HG02798 (cell line): Measurements from ENCODE around the gene REPIN1.

Experiments used
- ATAC-seq: cut with Tn5 transposase; IDR thresholded peaks from one replicate; pipeline ENCODE4 v1.9.1; 2021; ENCODE audit warnings: mild to moderate bottlenecking; ENCODE audit not compliant: unreplicated experiment, poor library complexity

Gene REPIN1

GRCh38 chr7:150403376-150404171 is 35.0 kb downstream of the REPIN1 start:
- no peak for ATAC-seq

GRCh38 chr7:150404172-150404804 is 35.7 kb downstream of the REPIN1 start:
- no peak for ATAC-seq

GRCh38 chr7:150404805-150405583 is 36.4 kb downstream of the REPIN1 start:
- ATAC-seq, result peak; percentile 59

GRCh38 chr7:150405584-150406311 is 37.1 kb downstream of the REPIN1 start:
- no peak for ATAC-seq

- ATAC-seq, result no peak
These were observed 37.6 kb downstream of the REPIN1 start for GRCh38 chr7:150406312-150406566.

- peak; percentile 47 for ATAC-seq
These were observed 38.2 kb downstream of the REPIN1 start for GRCh38 chr7:150406567-150407421.

- ATAC-seq, result no peak
These were observed 39.2 kb downstream of the REPIN1 start for GRCh38 chr7:150407588-150408392.

- peak; percentile 23 for ATAC-seq
These were observed 40.0 kb downstream of the REPIN1 start for GRCh38 chr7:150408393-150409299.

GRCh38 chr7:150409300-150410030 is 40.8 kb downstream of the REPIN1 start:
- ATAC-seq, result no peak

- ATAC-seq, result no peak
These were observed 41.5 kb downstream of the REPIN1 start for GRCh38 chr7:150410131-150410530.

- no peak for ATAC-seq
These were observed 42.2 kb downstream of the REPIN1 start for GRCh38 chr7:150410680-150411346.

GRCh38 chr7:150411606-150412005 is 43.0 kb downstream of the REPIN1 start:
- ATAC-seq, result no peak

GRCh38 chr7:150412016-150412415 is 43.4 kb downstream of the REPIN1 start:
- no peak for ATAC-seq

- no peak for ATAC-seq
These were observed 44.2 kb downstream of the REPIN1 start for GRCh38 chr7:150412518-150413488.

GRCh38 chr7:150413640-150414081 is 45.0 kb downstream of the REPIN1 start:
- ATAC-seq, result no peak
